PFSK-1 (cell line): ENCODE measurements around the gene INPP5A.

Source experiments
- FOXP2 ChIP-seq: optimal IDR thresholded peaks from 2 replicates; pipeline ENCODE3; 2011; ENCODE audit warnings: borderline replicate concordance, control low read depth, inconsistent platforms; ENCODE audit not compliant: insufficient read depth; ENCODE audit errors: extremely low read length, extremely low read depth
- POLR2AphosphoS5 ChIP-seq: IDR thresholded peaks from 2 replicates; pipeline ENCODE4 v1.6.1; 2012; ENCODE audit warnings: low read depth, mild to moderate bottlenecking, control low read depth, low read length, moderate library complexity
- REST ChIP-seq, 2 experiments: IDR thresholded peaks; 2 replicates each; pipeline versions ENCODE4 v1.6.1 to v1.8.0; 2011 to 2012; ENCODE audit warnings: low read depth in 2 of 2, low read length in 2 of 2, control low read depth in 1 of 2, inconsistent platforms in 1 of 2, mild to moderate bottlenecking in 1 of 2, moderate library complexity in 1 of 2; ENCODE audit not compliant: insufficient read depth in 1 of 2
- SIN3A ChIP-seq: IDR thresholded peaks from 2 replicates; pipeline ENCODE4 v1.6.1; 2012; ENCODE audit warnings: mild to moderate bottlenecking, low read length, moderate library complexity, borderline replicate concordance; ENCODE audit not compliant: insufficient read depth
- TAF1 ChIP-seq: IDR thresholded peaks from 2 replicates; pipeline ENCODE4 v1.6.1; 2012; ENCODE audit warnings: low read length, control low read depth, borderline replicate concordance; ENCODE audit not compliant: insufficient read depth

The INPP5A gene

GRCh38 chr10:132739225-132739613 is 201.6 kb downstream of the INPP5A start:
- TF ChIP-seq TAF1 = no peak
- no peak for TF ChIP-seq REST (IDR thresholded peaks at IDR 0.05; ENCODE audit: insufficient read depth in 1 of 2, low read depth in 2 of 2, low read length in 2 of 2)

- no peak for TF ChIP-seq FOXP2
- no peak for TF ChIP-seq TAF1
- TF ChIP-seq POLR2AphosphoS5 = no peak
- TF ChIP-seq REST (IDR thresholded peaks at IDR 0.05; ENCODE audit: insufficient read depth in 1 of 2, low read depth in 2 of 2, low read length in 2 of 2) = no peak
- no peak for TF ChIP-seq SIN3A
These were observed 203.0 kb downstream of the INPP5A start for GRCh38 chr10:132740588-132740987.

- TF ChIP-seq REST (IDR thresholded peaks at IDR 0.05; ENCODE audit: insufficient read depth in 1 of 2, low read depth in 2 of 2, low read length in 2 of 2) = no peak
- TF ChIP-seq TAF1 = no peak
- no peak for TF ChIP-seq SIN3A
- TF ChIP-seq POLR2AphosphoS5 = no peak
- no peak for TF ChIP-seq FOXP2
These were observed 204.7 kb downstream of the INPP5A start for GRCh38 chr10:132742167-132742836.

GRCh38 chr10:132742837-132743194 is 205.2 kb downstream of the INPP5A start:
- no peak for TF ChIP-seq POLR2AphosphoS5
- no peak for TF ChIP-seq SIN3A
- TF ChIP-seq REST (IDR thresholded peaks at IDR 0.05; ENCODE audit: insufficient read depth in 1 of 2, low read depth in 2 of 2, low read length in 2 of 2) = no peak
- TF ChIP-seq TAF1 = no peak
- TF ChIP-seq FOXP2 = no peak

GRCh38 chr10:132743925-132744490 is 206.4 kb downstream of the INPP5A start:
- TF ChIP-seq TAF1 (no peak), FOXP2 (no peak), POLR2AphosphoS5 (no peak), SIN3A (no peak), REST (IDR thresholded peaks at IDR 0.05; ENCODE audit: insufficient read depth in 1 of 2, low read depth in 2 of 2, low read length in 2 of 2) (no peak)
